Measurements from ENCODE around the gene RNASE2.
A peak's percentile ranks its signal among the peaks of the same experiment; 100 is the strongest.
"Not testable (repeated sequence)": the region's sequence is repeated elsewhere in the genome, so short reads cannot be mapped to it uniquely, and the experiment has no call there.

Gene RNASE2

GRCh38 chr14:20954736-20955537, at the start of gene RNASE2:
RNASE2 (plus strand) TSS chr14:20955487; CDS start chr14:20955772, 285 bp downstream.
- not testable (repeated sequence) for H3K36me3 ChIP-seq; H3K9me3 ChIP-seq (ENCODE audit: severe bottlenecking); H3K4me3 ChIP-seq (ENCODE audit: low read depth, low read length); DNase-seq; H3K27ac ChIP-seq
- peaks cover 53% of the 10 kb centered on the region for H3K27me3 ChIP-seq (ENCODE audit: insufficient read depth, low read depth, severe bottlenecking)

DNA sequence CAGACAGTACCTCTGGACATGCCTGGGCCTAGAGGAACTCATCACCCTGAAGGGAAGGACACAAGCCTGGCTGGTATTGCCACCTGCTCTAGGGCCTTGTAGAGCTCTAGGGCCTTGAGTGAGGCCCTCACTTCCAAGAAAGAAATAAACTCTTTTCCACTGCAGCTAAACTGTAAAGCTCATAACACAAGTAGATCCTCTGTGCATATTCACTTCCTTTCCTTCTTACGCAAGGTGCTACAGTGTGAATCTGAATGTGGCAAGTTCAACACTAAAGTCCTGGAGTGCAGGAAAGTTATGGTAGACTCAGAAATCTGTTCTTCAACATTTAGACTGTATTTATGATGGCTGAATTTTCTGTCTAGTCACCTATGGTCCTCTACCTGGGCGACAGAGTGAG, 49.6 kb upstream of the RNASE2 start:
- H3K4me3 ChIP-seq (ENCODE audit: low read depth, low read length), result no peak overlapping the region
- H3K27me3 ChIP-seq (ENCODE audit: insufficient read depth, low read depth, severe bottlenecking), result peaks cover 20% of the 10 kb centered on the region
- H3K9me3 ChIP-seq (ENCODE audit: severe bottlenecking), result no peaks in the 10 kb centered on the region
- H3K36me3 ChIP-seq, result no peaks in the 10 kb centered on the region
- no peak for DNase-seq
- TF ChIP-seq, protein P1, sequence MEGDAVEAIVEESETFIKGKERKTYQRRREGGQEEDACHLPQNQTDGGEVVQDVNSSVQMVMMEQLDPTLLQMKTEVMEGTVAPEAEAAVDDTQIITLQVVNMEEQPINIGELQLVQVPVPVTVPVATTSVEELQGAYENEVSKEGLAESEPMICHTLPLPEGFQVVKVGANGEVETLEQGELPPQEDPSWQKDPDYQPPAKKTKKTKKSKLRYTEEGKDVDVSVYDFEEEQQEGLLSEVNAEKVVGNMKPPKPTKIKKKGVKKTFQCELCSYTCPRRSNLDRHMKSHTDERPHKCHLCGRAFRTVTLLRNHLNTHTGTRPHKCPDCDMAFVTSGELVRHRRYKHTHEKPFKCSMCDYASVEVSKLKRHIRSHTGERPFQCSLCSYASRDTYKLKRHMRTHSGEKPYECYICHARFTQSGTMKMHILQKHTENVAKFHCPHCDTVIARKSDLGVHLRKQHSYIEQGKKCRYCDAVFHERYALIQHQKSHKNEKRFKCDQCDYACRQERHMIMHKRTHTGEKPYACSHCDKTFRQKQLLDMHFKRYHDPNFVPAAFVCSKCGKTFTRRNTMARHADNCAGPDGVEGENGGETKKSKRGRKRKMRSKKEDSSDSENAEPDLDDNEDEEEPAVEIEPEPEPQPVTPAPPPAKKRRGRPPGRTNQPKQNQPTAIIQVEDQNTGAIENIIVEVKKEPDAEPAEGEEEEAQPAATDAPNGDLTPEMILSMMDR (IDR thresholded peaks at IDR 0.05; ENCODE audit: low read depth, low read length), result no peak
- no peak overlapping the region for H3K27ac ChIP-seq

- H3K9me3 ChIP-seq (ENCODE audit: severe bottlenecking), result no peaks in the 10 kb centered on the region
- no peaks in the 10 kb centered on the region for H3K36me3 ChIP-seq
- peaks cover 25% of the 10 kb centered on the region for H3K27me3 ChIP-seq (ENCODE audit: insufficient read depth, low read depth, severe bottlenecking)
- DNase-seq, result no peak
- H3K4me3 ChIP-seq (ENCODE audit: low read depth, low read length), result no peak overlapping the region
- no peak overlapping the region for H3K27ac ChIP-seq
- TF ChIP-seq, protein P1 (IDR thresholded peaks at IDR 0.05; ENCODE audit: low read depth, low read length), result no peak
Measured at GRCh38 chr14:20907214-20907613, 48.1 kb upstream of the RNASE2 start.

DNA sequence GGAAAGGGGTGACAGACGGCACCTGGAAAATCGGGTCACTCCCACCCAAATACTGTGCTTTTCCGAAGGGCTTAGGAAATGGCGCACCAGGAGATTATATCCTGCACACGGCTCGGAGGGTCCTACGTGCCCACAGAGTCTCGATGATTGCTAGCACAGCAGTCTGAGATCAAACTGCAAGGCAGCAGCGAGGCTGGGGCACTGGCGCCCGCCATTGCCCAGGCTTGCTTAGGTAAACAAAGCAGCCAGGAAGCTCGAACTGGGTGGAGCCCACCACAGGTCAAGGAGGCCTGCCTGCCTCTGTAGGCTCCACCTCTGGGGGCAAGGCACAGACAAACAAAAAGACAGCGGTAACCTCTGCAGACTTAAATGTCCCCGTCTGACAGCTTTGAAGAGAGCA, 44.5 kb upstream of the RNASE2 start:
- H3K36me3 ChIP-seq; H3K4me3 ChIP-seq (ENCODE audit: low read depth, low read length); H3K27ac ChIP-seq; DNase-seq; H3K9me3 ChIP-seq (ENCODE audit: severe bottlenecking): not testable (repeated sequence)
- H3K27me3 ChIP-seq (ENCODE audit: insufficient read depth, low read depth, severe bottlenecking), result peaks cover 23% of the 10 kb centered on the region

GRCh38 chr14:20919038-20919756, 36.1 kb upstream of the RNASE2 start:
- peaks cover 47% of the 10 kb centered on the region for H3K27me3 ChIP-seq (ENCODE audit: insufficient read depth, low read depth, severe bottlenecking)
- H3K27ac ChIP-seq; DNase-seq; H3K9me3 ChIP-seq (ENCODE audit: severe bottlenecking); H3K36me3 ChIP-seq; H3K4me3 ChIP-seq (ENCODE audit: low read depth, low read length): not testable (repeated sequence)

GRCh38 chr14:20923766-20924297, 31.5 kb upstream of the RNASE2 start:
- not testable (repeated sequence) for H3K9me3 ChIP-seq (ENCODE audit: severe bottlenecking); DNase-seq; H3K27ac ChIP-seq; H3K4me3 ChIP-seq (ENCODE audit: low read depth, low read length); H3K36me3 ChIP-seq
- H3K27me3 ChIP-seq (ENCODE audit: insufficient read depth, low read depth, severe bottlenecking), result peaks cover 71% of the 10 kb centered on the region

DNA sequence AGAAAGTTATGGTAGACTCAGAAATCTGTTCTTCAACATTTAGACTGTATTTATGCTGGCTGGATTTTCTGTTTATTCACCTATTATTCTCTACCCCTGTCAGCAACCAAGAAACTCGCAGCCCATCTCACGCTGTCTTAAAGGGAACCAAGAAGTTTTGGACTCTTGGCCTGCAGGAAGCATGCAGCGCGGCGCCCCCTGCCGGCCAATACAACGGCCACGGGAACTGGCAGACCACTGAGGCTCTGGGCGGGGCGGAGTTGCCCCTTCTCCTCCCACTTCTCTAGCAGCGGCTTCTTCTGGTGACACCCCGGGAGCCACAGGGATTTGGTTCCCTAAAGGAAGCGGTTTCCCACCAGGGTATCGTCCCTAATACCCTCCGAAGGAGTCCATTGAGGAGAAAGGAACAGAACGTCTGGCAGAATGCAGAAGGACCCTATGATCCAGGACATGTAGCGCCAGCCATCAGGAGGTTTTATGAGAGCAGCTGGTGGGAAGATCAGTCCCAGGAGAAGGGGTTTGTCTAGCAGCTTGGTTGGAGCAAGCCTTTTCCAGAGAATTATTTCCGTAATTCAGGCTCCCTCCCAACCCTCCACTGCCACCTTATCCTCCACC, 21.0 kb upstream of the RNASE2 start:
- Histone ChIP-seq H3K36me3 (no peaks in the 10 kb centered on the region), H3K4me3 (ENCODE audit: low read depth, low read length) (no peak overlapping the region), H3K27ac (no peak overlapping the region), H3K27me3 (ENCODE audit: insufficient read depth, low read depth, severe bottlenecking) (peaks cover 58% of the 10 kb centered on the region), H3K9me3 (ENCODE audit: severe bottlenecking) (no peaks in the 10 kb centered on the region)
- peak; percentile 39 for DNase-seq
- TF ChIP-seq, protein P1 (IDR thresholded peaks at IDR 0.05; ENCODE audit: low read depth, low read length), result peak; percentile 79
